Ascending aorta (tissue), 2 donors: ENCODE measurements around the gene KRT76. TPM values are rescaled to one million over a fixed set of nuclear protein-coding genes. Genes with fewer than 3 reads are reported as not detected.

Source experiments
- DNase-seq, 2 donors: peaks; one replicate each; pipeline ENCODE4 v3.0.0-alpha.2; 2019; ENCODE audit warnings: low spot score in 2 of 2
- H3K27ac ChIP-seq, 2 donors: fragments of 200-600 bp; sonication (generic); one replicate each; pipeline ENCODE4 v1.5.1; 2016 to 2017; ENCODE audit warnings: mild to moderate bottlenecking in 1 of 2
- H3K27me3 ChIP-seq: fragments of 200-600 bp; sonication (generic); one replicate; pipeline ENCODE4 v1.5.1; 2017
- H3K36me3 ChIP-seq, 2 donors: fragments of 200-600 bp; sonication (generic); one replicate each; pipeline ENCODE4 v1.5.1; 2016
- H3K4me1 ChIP-seq, 2 donors: fragments of 200-600 bp; sonication (generic); one replicate each; pipeline ENCODE4 v1.5.1; 2016 to 2017; ENCODE audit warnings: mild to moderate bottlenecking in 1 of 2
- H3K4me3 ChIP-seq, 2 donors: fragments of 200-600 bp; sonication (generic); one replicate each; pipeline ENCODE4 v1.5.1; 2016 to 2017; ENCODE audit warnings: mild to moderate bottlenecking in 1 of 2
- H3K9me3 ChIP-seq, 2 donors: fragments of 200-600 bp; sonication (generic); one replicate each; pipeline ENCODE4 v1.5.1; 2016
- CTCF ChIP-seq, 3 experiments: fragments of 200-600 bp in 2 of 3; fragments of 450-650 bp in 1 of 3; sonication (generic) in 2 of 3; IDR thresholded peaks; one replicate each; pipeline ENCODE4 v1.5.1; 2016 to 2019; ENCODE audit warnings: antibody characterized with exemption in 3 of 3, mild to moderate bottlenecking in 1 of 3, moderate library complexity in 1 of 3
- intact Hi-C: fragments of 100-400 bp; cut with DNase I; formaldehyde crosslinking; loops from one replicate; pipeline ENCODE4 v1.15.1; 2023
- total RNA-seq: library from RNA; depleted of rRNA; stranded (reverse); fragments of >200 nt; gene quantifications from one replicate; pipeline ENCODE4 v1.1.0, GENCODE V29; 2016

The KRT76 gene
- total RNA-seq, 1 donor from 2014 or later: not detected

DNA sequence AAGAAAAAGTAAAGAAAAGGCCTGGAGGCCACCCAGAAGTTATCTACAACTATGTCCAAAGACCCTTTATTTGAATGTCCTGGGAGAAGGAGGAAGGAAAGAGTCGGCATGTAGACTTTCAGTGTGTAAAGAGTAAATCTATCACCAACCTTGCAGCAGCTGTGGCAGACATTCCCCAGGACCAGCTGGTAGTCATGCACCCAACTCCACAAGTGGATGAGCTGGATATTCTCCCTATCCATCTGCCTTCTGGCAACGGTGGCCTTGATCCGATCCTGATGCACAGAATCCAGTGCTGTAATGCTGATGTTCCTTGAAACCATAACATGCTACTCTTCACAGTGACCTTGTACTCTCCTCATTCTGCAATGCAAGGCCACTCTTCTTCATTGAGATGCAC is 27.3 kb downstream of the KRT76 start:
- peak in 1 of 2 donors; percentile 43 for DNase-seq
- H3K4me3 ChIP-seq: no peak overlapping the region
- intact Hi-C loops: no loop called here
- no peaks in the 10 kb centered on the region for H3K4me1 ChIP-seq
- H3K27ac ChIP-seq: no peak overlapping the region
- no peaks in the 10 kb centered on the region for H3K27me3 ChIP-seq
- no peaks in the 10 kb centered on the region for H3K9me3 ChIP-seq
- no peak for TF ChIP-seq CTCF (IDR thresholded peaks at IDR 0.05)
- H3K36me3 ChIP-seq: no peaks in the 10 kb centered on the region

DNA sequence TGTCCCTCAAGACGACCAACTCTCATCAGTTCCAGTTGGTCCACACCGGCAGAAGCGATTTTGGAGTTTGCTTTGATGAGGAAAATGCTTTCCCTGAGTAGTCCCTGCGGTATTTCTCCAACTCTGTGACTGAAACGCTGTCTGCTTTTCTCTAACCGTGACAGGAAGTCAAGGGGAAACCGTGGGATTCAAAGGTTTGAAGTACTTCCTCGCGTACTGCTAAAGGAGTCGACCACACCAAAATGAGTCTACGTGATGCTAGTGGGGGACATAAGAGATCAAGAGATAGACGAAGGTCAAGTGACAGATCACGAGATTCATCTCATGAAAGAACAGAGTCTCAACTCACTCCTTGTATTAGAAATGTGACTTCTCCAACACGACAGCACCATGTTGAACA is 28.6 kb downstream of the KRT76 start:
- intact Hi-C loops: no loop called here
- no peaks in the 10 kb centered on the region for H3K4me1 ChIP-seq
- no peak overlapping the region for H3K4me3 ChIP-seq
- H3K27ac ChIP-seq: no peak overlapping the region
- H3K27me3 ChIP-seq: no peaks in the 10 kb centered on the region
- no peaks in the 10 kb centered on the region for H3K36me3 ChIP-seq
- no peak for DNase-seq
- no peaks in the 10 kb centered on the region for H3K9me3 ChIP-seq
- no peak for TF ChIP-seq CTCF (IDR thresholded peaks at IDR 0.05)

- DNase-seq: peak in 1 of 2 donors; percentile 2
- intact Hi-C loops: no loop called here
- Histone ChIP-seq H3K4me3 (no peak overlapping the region), H3K27ac (no peak overlapping the region), H3K4me1 (no peaks in the 10 kb centered on the region), H3K36me3 (no peaks in the 10 kb centered on the region), H3K9me3 (no peaks in the 10 kb centered on the region), H3K27me3 (no peaks in the 10 kb centered on the region)
- TF ChIP-seq CTCF (IDR thresholded peaks at IDR 0.05): no peak
Measured at GRCh38 chr12:52745554-52745953, 31.6 kb downstream of the KRT76 start.

DNA sequence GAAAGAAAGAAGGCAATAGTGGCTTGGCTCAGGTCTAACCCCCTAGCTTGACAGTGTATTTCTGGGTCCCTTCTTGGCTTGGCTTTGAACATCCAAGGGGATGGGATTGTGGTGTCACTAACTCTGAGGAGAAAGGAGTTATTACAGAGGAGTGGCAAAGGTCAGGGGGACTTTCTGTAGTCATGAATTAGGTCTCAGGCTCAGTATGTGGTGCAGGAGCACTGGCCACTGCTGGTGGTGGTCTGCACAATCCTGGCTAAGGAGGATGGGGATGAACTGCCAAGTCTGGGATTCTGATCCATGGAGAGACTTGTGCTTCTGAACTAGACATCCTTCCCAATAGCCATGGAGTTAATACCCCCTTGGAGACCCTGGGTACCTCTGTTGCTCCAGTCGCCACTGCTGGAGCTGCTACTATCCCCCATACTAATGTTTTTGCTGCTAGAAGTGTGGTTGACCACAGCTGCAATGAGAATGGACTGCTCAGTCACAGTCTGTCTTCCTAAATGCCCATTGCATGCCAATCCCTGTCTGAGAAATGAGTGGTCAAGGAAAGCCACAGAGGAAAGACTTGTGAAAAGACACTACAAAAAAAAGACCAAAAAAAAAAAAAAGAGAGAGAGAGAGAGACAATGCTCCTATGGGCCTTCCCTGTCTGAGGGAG is 32.5 kb downstream of the KRT76 start:
- no peak for TF ChIP-seq CTCF (IDR thresholded peaks at IDR 0.05)
- no peaks in the 10 kb centered on the region for H3K9me3 ChIP-seq
- H3K4me3 ChIP-seq: no peak overlapping the region
- H3K4me1 ChIP-seq: no peaks in the 10 kb centered on the region
- no peaks in the 10 kb centered on the region for H3K36me3 ChIP-seq
- intact Hi-C loops: no loop called here
- H3K27ac ChIP-seq: no peak overlapping the region
- DNase-seq: peak in 1 of 2 donors; percentile 25
- H3K27me3 ChIP-seq: no peaks in the 10 kb centered on the region

- Histone ChIP-seq H3K4me1 (no peaks in the 10 kb centered on the region), H3K4me3 (no peak overlapping the region), H3K9me3 (no peaks in the 10 kb centered on the region), H3K27ac (no peak overlapping the region), H3K27me3 (no peaks in the 10 kb centered on the region), H3K36me3 (no peaks in the 10 kb centered on the region)
- no peak for TF ChIP-seq CTCF (IDR thresholded peaks at IDR 0.05)
- peak in 1 of 2 donors; percentile 9 for DNase-seq
- intact Hi-C loops: no loop called here
Measured at GRCh38 chr12:52742822-52743457, 34.2 kb downstream of the KRT76 start.
